GM12891 (cell line): ENCODE measurements around the gene MNX1.

ENCODE experiments used
- DNase-seq: peaks from one replicate; pipeline ENCODE4 v3.0.0; 2011; ENCODE audit warnings: low spot score; ENCODE audit not compliant: insufficient read length
- FAIRE-seq: peaks from 2 replicates; lab custom pipeline; 2011; peaks lifted over from hg19 to GRCh38; lab: Jason Lieb, UNC
- PAX5 ChIP-seq: IDR thresholded peaks from 2 replicates; pipeline ENCODE4 v1.6.1; 2011; ENCODE audit warnings: low read length, moderate library complexity, mild to moderate bottlenecking; ENCODE audit not compliant: insufficient read depth, severe bottlenecking
- POLR2A ChIP-seq: IDR thresholded peaks from 2 replicates; pipeline ENCODE4 v1.6.1; 2011; ENCODE audit warnings: low read depth, low read length, control low read depth
- POLR2AphosphoS5 ChIP-seq: IDR thresholded peaks from 2 replicates; pipeline ENCODE4 v1.6.1; 2011; ENCODE audit warnings: low read depth, low read length, control low read depth
- POU2F2 ChIP-seq: IDR thresholded peaks from 2 replicates; pipeline ENCODE4 v1.6.1; 2011; ENCODE audit warnings: low read depth, mild to moderate bottlenecking, control low read depth, low read length, moderate library complexity
- SPI1 ChIP-seq: IDR thresholded peaks from 2 replicates; pipeline ENCODE4 v1.6.1; 2011; ENCODE audit warnings: low read depth, low read length, control low read depth
- TAF1 ChIP-seq: IDR thresholded peaks from 2 replicates; pipeline ENCODE4 v1.6.1; 2011; ENCODE audit warnings: low read depth, low read length, control low read depth

The MNX1 gene

GRCh38 chr7:157009170-157009777 is 1.2 kb downstream of the MNX1 start:
- FAIRE-seq, result no peak
- TF ChIP-seq POU2F2, result no peak
- TF ChIP-seq POLR2A, result no peak
- TF ChIP-seq PAX5, result no peak
- no peak for TF ChIP-seq POLR2AphosphoS5
- TF ChIP-seq TAF1, result no peak
- no peak for TF ChIP-seq SPI1
- DNase-seq, result no peak

GRCh38 chr7:157008206-157009169 is 2.0 kb downstream of the MNX1 start:
- no peak for TF ChIP-seq POLR2A
- TF ChIP-seq TAF1, result no peak
- TF ChIP-seq PAX5, result no peak
- TF ChIP-seq POU2F2, result no peak
- no peak for TF ChIP-seq SPI1
- TF ChIP-seq POLR2AphosphoS5, result no peak
- no peak for FAIRE-seq
- no peak for DNase-seq

GRCh38 chr7:157007470-157008066 is 2.9 kb downstream of the MNX1 start:
- TF ChIP-seq TAF1 (no peak), PAX5 (no peak), POU2F2 (no peak), SPI1 (no peak), POLR2A (no peak)
- DNase-seq, result no peak
- FAIRE-seq, result no peak

GRCh38 chr7:157006829-157007469 is 3.5 kb downstream of the MNX1 start:
- no peak for TF ChIP-seq PAX5
- no peak for TF ChIP-seq SPI1
- TF ChIP-seq POU2F2, result no peak
- TF ChIP-seq POLR2A, result no peak
- no peak for TF ChIP-seq TAF1
- no peak for TF ChIP-seq POLR2AphosphoS5
- FAIRE-seq (no peak), DNase-seq (no peak)

GRCh38 chr7:157006205-157006747 is 4.2 kb downstream of the MNX1 start:
- TF ChIP-seq POLR2AphosphoS5 (no peak), POLR2A (no peak), POU2F2 (no peak), PAX5 (no peak), TAF1 (no peak), SPI1 (no peak)
- FAIRE-seq, result no peak
- DNase-seq, result no peak

GRCh38 chr7:157005456-157006204 is 4.8 kb downstream of the MNX1 start:
- FAIRE-seq, result no peak
- no peak for DNase-seq

GRCh38 chr7:157004521-157005455 is 5.7 kb downstream of the MNX1 start:
- DNase-seq, result no peak
- no peak for TF ChIP-seq POLR2A
- no peak for TF ChIP-seq TAF1
- no peak for TF ChIP-seq PAX5
- TF ChIP-seq SPI1, result no peak
- TF ChIP-seq POLR2AphosphoS5, result no peak
- TF ChIP-seq POU2F2, result no peak
- FAIRE-seq, result no peak

More at GRCh38 chr7:157005456-157006204, 4.8 kb downstream of the MNX1 start:
- TF ChIP-seq TAF1, result no peak
- no peak for TF ChIP-seq POU2F2
- TF ChIP-seq SPI1, result no peak
- no peak for TF ChIP-seq POLR2A
- TF ChIP-seq PAX5, result no peak
- no peak for TF ChIP-seq POLR2AphosphoS5
